ENCODE measurements around the gene SCARF2.

- no peak for TF ChIP-seq CTCF (IDR thresholded peaks at IDR 0.05; ENCODE audit: low read length)
- TF ChIP-seq EZH2 (IDR thresholded peaks at IDR 0.05; ENCODE audit: borderline replicate concordance, low read length), result no peak
Observed at GRCh38 chr22:20455709-20456063, 18.1 kb upstream of the SCARF2 start.
